GM21529 (cell line): ENCODE results near the gene PI4KA.

Source experiments
- ATAC-seq: cut with Tn5 transposase; IDR thresholded peaks from one replicate; pipeline ENCODE4 v1.9.1; 2021; ENCODE audit not compliant: unreplicated experiment

PI4KA gene

DNA sequence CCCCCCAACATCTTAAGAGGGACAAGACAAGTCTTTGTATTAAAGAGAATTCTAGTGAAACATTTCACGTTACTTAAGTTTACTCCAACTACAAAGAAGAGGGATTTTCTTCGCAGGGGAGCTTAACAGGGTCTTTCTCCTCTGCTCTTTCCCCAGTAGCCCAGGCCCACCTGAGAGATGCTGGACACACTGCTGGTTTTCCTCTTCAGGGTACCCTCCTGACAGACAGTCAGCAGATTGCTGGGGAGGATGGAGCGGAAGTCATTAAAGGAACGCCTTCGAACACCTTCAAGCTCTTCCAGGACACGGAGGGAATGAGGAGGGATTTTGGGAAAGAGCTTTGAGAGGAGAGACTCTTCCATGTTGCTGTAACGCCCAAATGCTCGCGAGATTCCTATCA is 39.1 kb downstream of the PI4KA start:
- ATAC-seq, result no peak

DNA sequence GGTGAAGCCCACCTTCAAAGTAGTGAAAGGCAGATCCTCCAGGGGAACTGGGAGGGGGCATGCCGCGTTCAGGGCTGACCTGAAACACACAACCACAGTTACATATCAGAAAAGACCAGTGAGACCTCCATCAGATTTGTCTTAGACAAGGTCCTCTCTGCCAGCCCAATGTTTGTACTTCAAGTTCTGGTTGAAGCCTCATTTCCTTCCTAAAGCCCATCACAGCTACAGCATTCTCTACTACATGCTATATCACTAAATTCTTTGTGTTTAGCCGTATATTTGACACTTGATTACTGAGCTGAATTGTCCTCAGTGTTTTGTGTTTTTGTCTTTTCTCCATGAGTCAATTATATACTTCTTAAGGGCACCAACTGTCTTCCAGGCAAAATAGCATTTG is 40.1 kb downstream of the PI4KA start:
- ATAC-seq, result no peak

DNA sequence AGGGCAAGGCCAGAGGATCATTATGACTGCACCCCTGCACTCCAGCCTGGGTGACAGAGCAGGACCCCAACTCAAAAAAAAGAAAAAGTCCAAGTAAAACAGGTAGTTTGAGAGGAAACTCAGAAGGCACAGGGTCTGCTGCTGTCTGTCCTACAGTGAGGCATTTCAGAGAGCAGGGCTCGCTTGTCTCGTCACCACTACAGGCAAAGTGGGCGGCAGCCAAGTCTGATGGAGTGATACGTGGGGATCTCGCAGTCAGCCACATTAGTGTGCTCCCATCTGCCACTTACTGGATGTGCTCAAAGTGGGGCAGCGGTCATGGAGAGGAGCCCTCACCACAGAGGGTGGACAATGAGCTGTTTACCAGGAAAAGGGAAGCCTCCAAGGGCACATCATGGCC is 42.1 kb downstream of the PI4KA start:
- ATAC-seq, result no peak

DNA sequence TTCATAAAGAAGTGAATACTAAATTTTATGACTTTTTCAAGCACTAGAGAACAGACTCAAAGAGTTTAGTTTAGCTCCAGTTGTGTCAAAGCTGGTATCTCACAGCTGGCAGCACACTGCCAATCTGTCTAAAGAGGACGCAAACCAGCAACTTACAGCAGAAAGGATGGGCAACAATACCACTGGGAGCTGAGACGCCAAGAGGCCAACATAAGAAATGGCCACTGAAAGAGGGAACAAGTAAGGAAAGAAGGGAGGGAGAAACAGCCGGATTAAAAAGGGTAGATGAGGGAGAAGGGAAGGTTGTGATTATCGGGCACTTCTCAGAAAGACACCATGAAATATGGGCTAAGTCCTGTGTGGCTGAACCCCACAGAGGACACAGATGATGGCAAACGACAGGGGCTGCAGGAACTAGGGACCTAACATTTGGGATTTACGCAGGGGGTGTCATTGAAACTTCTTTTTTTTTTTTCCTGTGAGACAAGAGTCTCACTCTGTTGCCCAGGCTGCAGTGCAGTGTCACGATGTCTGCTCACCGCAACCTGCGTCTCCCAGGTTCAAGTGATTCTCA is 43.0 kb downstream of the PI4KA start:
- ATAC-seq, result no peak

DNA sequence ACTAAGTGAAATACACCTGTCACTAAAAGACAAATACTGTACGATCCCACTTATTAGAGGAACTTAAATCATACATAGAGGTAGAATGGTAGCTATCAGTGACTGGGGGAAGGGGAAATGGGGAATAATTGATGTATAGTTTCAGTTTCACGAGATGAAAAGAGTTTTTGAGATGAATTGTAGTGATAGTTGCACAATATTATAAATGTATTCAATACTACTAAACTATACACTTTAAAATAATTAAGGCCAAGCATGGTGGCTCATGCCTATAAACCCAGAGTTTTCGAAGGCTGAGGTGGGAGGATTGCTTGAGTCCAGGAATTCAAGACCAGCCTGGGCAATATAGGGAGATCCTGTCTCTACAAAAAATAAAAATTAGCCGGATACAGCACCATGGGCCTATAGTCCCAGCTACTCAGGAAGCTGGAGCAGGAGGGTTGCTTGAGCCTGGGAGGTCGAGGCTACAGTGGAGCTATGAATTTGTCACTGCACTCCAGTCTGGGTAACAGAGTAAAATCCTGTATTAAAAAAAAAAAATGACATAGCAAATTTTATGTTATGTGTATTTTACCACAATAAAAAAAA is 44.3 kb downstream of the PI4KA start:
- no peak for ATAC-seq

DNA sequence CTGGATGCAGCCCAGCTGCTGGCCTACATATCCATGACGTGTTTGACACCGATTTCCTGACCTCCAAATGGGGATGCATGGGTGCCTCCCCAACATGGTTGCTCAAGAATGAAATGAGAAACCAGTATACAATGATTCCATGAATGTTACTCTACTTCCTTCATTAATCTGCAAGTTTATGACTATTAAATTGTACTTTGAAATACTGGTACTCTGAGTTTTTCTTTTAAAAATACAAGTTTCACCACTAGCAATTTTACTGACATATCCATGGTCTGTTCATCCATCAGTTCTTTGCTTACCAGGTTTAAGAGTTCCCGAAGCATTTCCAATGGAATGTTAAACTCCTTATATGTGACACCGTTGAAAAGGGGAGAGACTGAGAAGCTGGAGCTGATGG is 45.6 kb downstream of the PI4KA start:
- ATAC-seq, result no peak

DNA sequence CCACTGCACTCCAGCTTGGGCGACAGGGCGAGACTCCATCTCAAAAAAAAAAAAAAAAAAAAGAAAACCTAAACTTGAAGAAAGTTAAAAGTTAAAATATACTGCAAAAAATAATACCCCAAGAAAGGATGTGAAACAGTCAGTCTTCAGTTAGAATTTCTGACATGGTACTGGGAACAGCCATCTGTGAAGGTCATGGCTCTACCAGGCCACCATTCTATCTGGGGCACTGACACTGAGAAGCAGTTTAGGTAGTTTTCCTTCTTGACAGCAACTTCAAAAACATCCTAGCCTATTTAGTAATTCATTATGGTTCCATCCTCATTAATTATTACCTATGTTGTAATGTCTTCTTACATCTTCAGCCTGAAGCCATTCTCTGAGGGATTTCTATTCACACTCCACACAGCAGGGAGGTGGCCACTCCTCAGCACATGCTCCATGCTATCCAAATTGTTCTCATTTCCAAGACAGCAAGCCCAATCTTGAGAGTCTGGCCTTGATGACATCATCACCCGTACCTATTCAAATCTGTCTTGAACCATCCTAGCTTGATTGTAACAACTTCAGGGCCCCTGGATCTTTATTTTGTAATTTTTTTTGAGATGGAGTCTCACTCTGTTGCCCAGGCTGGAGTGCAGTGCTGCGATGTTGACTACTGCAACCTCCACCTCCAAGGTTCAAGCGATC is 46.5 kb downstream of the PI4KA start:
- ATAC-seq, result no peak

DNA sequence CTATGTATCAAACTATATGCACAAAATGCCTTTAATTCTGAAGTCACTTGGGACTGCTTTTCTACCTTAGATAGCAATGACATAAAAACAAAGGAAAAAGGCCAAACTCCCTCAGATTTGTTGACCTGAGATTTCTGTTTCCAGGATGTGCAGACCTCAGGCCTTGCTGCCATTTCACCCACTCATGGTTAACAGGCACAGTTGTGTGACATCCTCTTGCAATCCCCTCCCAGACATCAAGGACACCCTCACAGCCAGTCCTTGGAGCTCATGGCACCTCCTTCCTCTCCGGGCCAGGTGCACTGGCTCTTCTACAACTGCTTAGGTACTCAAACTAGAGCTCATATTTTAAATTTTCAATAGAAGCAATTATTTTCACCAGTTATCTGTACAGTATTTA is 47.4 kb downstream of the PI4KA start:
- ATAC-seq, result no peak

DNA sequence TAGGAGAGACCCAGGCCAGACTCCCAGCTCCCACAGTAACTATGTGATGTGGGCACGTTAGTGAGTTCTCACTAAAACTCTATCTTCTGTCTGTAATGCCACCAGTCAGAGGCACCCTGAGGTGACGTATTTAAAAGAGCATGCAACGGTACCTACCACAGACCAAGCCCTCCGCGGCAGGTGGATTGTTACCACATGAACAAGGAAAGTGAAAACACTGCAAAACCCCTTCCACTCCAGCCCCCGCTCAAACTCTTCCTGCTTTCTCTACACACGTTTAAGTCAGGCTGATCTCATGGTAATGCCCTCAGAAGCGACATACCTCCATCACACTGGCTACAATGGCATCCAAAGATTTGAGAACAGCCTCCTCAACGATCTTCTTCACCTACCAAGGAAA is 48.0 kb downstream of the PI4KA start:
- no peak for ATAC-seq

DNA sequence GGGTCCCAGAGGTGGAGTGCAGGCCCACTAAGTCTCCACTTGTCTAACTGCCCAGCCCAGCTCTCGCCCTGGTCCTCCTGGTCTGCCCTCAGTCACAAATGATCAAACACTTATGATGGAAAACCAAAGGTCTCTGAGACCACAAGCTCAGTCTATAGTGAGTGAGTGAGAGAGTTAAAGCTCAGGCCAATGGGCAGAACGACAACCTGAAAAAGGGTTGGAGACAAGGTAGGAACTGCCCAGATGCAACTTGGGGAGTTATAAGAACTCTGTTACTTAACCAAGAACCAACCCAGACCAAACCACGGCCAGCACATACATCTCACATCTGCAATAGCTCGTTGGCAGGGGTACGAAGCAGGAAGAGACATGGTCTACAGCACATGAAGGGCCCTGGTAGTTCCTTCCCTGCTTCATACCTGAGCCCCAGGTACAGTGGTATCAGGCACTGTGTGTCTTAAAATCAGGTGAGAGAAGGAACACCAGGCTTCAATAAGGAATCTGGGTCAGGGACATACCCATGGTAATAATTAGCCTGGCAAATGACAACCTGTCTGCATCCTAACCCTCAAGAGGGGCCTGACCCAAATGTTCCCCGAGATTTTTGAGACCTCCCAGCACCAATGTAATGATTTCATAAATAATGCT is 48.9 kb downstream of the PI4KA start:
- no peak for ATAC-seq

DNA sequence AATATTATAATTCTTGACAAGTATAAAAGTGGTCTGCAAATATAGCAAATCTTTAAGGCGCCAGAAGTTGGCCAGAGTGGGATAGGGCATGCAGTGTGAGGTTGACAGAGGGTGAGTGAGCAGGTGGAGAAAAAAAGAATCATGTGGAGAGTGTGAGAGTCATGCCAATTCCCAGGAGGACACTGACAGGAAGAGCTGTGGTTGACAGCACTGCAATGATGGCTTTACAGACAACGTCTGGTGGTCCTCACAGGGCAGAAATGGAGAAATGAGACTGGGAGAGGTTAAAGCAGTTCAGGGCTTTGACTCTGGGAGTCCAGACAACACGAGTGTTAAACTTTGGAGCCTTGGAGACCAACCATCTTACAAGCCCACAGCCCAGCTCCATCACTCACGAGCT is 49.8 kb downstream of the PI4KA start:
- no peak for ATAC-seq

DNA sequence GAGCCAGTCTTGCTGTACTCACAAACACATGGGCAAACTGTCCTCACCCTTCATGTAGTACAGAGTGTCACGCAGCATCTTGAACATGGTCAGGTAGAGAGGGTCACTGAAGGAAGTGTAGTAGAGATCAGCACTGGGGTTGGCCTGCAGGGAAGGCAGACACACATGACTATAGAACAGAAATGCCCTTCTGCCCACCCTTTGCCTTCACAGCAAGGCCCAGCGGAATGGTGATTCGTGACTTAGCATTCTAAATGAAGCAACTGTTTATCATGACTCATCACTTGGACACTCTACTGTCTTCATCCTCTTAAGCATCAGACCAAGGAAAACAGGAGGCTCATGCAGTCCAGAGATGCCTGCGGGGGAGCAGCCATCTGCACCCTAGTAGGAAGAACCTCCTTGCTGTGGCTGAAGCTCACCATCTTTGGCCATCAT is 51.3 kb downstream of the PI4KA start:
- ATAC-seq, result no peak

DNA sequence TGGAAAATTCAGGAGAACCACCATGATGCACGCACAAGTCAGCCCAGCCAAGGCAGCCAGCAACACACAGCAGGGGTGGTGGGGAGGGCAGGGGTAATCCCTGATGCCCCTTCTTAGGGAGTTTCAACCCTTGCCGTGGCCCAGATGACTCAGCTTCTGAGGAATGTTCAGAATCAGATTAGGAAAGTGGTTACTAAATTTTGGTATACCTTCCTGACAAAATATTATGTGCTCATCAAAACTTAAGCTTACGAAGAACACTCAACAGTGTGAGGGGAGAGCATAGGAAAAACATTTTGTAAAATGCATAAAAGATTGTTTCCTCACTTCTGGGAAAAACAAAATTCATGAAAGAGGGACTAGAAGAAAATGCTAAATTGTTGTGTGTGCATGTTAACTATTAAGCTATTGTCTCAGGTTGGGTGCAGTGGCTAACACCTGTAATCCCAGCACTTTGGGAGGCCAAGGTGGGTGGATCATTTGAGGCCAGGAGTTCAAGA is 52.6 kb downstream of the PI4KA start:
- ATAC-seq, result no peak

DNA sequence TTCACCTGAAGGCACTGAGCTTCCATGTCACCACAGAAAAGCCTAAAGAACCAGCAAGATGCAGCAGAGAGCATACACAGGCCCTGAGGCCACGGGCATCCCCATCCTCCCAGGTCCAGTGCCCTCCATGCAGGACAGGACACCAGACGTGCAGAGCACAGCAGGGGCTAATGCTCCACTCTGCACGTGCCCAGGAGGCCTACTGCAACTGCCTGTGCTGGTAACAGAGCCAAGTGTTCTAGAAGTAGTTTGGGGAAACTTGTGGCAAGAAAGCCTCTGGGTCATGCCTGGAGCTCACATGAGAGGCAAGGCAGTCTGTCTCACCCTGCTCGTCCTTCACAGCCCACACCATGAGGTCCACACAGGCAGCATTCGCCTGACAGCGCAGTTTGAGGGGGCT is 54.0 kb downstream of the PI4KA start:
- no peak for ATAC-seq

DNA sequence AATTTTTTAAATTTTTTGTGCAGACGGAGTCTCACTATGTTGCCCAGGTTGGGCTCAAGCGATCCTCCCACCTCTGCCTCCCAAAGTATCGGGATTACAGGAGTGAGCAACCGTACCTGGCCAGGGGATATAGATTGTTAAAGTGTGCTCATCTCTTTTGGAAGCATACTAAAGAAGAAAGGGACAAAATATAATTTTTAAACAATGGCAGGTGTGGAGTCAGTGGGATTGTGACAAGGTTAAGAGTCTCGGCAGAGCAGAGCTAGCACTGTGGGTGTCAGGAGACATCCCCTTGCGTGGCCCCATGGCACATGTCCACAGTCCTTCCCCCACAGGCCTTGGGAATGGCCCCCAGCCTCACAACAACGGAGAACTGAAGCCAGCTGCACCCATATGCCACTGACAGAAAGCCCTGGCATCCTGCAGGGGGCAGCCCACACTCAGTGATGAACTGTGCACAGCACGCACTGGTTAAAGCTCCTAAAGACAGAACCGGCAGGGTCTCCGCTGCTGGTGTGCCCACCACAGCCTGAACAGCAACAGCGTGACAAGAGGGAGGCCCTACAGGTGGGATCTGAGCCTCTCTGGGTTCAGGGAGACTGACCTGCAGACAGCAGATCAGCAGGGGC is 54.8 kb downstream of the PI4KA start:
- ATAC-seq, result no peak

DNA sequence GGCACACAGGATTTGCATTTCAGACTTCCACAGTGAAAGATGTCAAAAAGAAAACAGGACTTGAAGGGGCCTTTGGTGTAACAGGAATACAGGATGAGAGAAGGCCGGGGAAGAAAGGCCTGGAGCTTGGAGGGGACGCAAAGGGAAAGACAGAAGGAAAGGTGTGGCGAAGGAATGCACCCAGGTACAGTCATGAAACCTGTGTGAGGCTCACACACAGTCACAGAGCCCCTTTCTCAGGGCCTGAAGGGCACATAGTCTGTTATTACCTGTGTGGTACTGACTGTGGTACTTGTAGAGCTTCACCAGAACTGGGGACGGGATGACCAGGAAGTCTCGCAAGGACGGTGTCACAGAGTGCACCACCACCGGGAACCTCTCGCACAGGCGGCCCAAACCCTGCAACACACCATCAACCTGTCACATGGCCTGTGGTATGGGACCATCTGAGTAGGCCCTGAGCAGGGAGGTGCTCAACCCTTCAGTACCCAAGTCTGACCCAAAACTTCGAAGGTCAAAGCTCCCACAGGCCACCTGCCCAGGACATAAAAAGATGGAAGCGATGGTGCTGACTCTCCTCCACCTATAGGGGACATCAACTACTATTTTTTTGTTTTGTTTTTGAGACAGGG is 55.6 kb downstream of the PI4KA start:
- ATAC-seq, result no peak

DNA sequence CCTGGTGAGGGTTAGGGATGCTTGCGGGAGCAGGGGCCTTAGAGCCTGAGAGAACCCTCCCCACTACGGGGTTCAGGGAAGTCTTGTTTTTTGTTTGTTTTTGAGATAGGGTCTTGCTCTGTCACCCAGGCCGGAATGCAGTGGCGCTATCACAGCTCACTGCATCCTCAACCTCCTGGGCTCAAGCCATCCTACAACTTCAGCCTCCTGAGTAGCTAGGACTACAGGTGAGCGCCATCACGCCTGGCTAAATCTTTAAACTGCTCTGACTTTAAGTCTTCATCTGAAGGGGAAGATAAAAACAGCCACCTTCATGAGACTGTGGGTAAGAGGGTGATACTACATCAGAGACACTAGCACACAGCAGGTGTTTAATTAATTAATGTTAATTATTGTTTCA is 56.2 kb downstream of the PI4KA start:
- ATAC-seq, result no peak

DNA sequence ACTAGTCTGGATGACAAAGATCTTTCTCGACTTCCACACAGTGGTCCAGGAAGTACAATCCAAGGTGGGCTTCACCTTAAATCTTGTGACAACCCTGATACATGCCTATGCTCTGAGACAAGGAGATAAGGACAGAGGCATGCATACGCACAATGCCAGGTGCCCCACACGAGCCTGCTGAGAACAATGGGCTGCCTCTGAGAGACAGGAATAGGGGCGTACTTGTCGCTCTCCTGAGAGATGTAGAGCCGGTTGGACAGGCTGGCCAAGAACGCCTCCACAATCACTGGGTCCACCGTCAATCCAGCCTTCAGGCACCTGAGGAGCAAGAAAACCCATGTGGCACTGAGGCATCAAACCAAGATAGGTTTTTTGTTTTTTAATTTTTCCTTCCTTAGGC is 59.2 kb downstream of the PI4KA start:
- no peak for ATAC-seq

DNA sequence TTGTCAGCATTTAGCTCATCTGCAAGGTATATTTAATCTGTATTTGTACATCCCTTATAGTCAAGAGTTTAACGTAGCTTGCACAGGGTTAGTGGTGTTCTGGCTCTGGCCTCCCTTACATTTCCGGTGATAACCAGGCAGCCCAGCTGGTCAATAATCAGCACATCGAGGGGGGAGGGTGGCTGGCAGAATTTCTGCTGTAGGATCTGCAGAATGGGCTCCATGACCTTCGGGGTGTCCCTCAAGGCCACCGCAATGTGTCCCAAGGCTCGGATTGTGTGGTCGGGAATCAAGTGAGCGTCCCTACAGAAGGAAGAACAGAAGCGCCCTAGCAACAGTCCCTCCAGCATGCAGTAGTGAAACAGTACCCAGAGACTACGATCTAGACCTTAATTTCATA is 59.6 kb downstream of the PI4KA start:
- ATAC-seq, result no peak

DNA sequence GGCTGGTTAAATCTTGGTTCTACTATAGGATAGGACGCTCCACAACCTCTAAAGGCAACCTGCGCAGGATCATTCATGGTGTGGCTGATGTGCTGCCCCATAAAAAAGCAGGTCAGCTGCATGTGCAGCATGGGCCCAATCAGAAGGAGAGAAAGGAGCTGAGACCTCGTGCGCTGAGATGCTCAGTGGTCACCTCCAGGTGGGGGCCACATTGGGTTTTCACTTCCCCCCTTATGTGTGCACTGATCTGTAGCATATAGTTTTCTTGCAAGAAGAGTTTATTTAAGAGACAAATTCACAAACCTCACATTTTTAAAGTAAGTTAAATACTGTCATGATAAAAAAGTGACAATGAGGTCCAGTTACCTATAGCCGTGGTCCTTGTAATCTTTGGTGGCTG is 60.4 kb downstream of the PI4KA start:
- ATAC-seq, result no peak

DNA sequence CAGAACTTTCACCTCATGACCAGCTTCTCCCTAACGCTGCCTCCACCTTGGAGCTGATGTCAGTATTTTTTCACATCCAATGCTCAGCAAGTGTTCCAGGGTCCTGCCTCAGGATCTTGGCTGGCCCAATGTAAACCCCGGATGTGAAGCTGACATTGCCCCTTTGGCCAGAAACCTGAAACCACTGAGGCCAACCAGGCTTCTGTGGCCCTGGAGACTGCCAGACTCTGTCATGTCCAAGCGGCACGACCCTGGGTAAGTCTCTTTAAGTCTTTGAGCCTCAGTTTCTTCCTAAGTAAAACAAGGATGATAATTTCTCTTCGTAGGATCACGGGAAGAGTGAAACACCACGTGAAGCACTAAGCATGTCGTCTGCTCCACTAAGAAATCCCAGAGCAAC is 61.9 kb downstream of the PI4KA start:
- no peak for ATAC-seq
